Lung (tissue), 12 donors: Measurements from ENCODE around the gene GALK2. TPM values are rescaled to one million over a fixed set of nuclear protein-coding genes. Genes with fewer than 3 reads are reported as not detected.

Source experiments
- ATAC-seq: fragments of 200-7000 bp; cut with Tn5 transposase; one replicate; pipeline ENCODE4 v1.9.1; 2020; ENCODE audit warnings: moderate number of reproducible peaks; ENCODE audit not compliant: insufficient read depth, low FRiP score
- DNase-seq, 3 donors: peaks; one replicate each; pipeline ENCODE4 v3.0.0-alpha.2; 2013 to 2017
- H3K27ac ChIP-seq, 2 donors: one replicate each; pipeline ENCODE4 v1.5.1; 2013; ENCODE audit warnings: mild to moderate bottlenecking in 2 of 2, moderate library complexity in 2 of 2, control low read depth in 1 of 2, inconsistent platforms in 1 of 2, low read depth in 1 of 2, low read length in 1 of 2
- H3K27me3 ChIP-seq, 3 donors: one replicate each; pipeline ENCODE4 v1.5.1; 2013; ENCODE audit warnings: low read length in 2 of 3; ENCODE audit not compliant: control insufficient read depth in 3 of 3, insufficient read depth in 3 of 3
- H3K36me3 ChIP-seq, 4 donors: one replicate each; pipeline ENCODE4 v1.5.1; 2013; ENCODE audit warnings: low read length in 4 of 4, mild to moderate bottlenecking in 1 of 4, moderate library complexity in 1 of 4; ENCODE audit not compliant: control insufficient read depth in 4 of 4, insufficient read depth in 4 of 4
- H3K4me1 ChIP-seq, 5 donors: one replicate each; pipeline ENCODE4 v1.5.1; 2013; ENCODE audit warnings: low read length in 5 of 5, mild to moderate bottlenecking in 2 of 5, moderate library complexity in 1 of 5; ENCODE audit not compliant: control insufficient read depth in 5 of 5, insufficient read depth in 5 of 5
- H3K4me3 ChIP-seq: one replicate; pipeline ENCODE4 v1.5.1; 2013; ENCODE audit warnings: mild to moderate bottlenecking, control low read depth, moderate library complexity
- H3K9ac ChIP-seq, 2 donors: one replicate each; pipeline ENCODE4 v1.5.1; 2013; ENCODE audit warnings: low read length in 2 of 2, control low read depth in 1 of 2; ENCODE audit not compliant: insufficient read depth in 1 of 2
- H3K9me3 ChIP-seq, 4 donors: one replicate each; pipeline ENCODE4 v1.5.1; 2013; ENCODE audit warnings: low read length in 3 of 4, mild to moderate bottlenecking in 1 of 4, moderate library complexity in 1 of 4; ENCODE audit not compliant: control insufficient read depth in 4 of 4, insufficient read depth in 3 of 4
- WGBS, 2 donors: extraction: QIAGEN DNeasy Blood & Tissue Kit; methylation state at CpG; one replicate each; pipeline ENCODE4 v1.1.7; 2013; 5-methylcytosine and 5-hydroxymethylcytosine counted together
- polyA plus RNA-seq, 2 donors: library from polyadenylated mRNA; stranded (reverse); fragments of 200-250 nt; gene quantifications; one replicate each; pipeline ENCODE4 v1.2.1, GENCODE V29; 2013
- total RNA-seq, 2 donors: library from RNA; depleted of rRNA in 1 of 2; stranded (reverse); fragments of >200 nt in 1 of 2; gene quantifications; one replicate each; pipeline ENCODE4 v1.2.1, GENCODE V29; 2014 to 2021
- TF ChIP-seq, protein P1 (sequence below): IDR thresholded peaks from 2 replicates; pipeline ENCODE4 v1.5.1; 2012; ENCODE audit warnings: mild to moderate bottlenecking; ENCODE audit errors: control extremely low read depth, extremely low read depth
- donor health status: control.
- donor health status: control.
- donor health status: Bipolar disorder and iron deficiency.
- donor health status: healthy.
- donor health status: DM: yes; HTN: yes; CAD: no.

The GALK2 gene
- total and polyA plus RNA-seq, 4 donors, result 12.4 to 44.8 (median 34.0) TPM

DNA sequence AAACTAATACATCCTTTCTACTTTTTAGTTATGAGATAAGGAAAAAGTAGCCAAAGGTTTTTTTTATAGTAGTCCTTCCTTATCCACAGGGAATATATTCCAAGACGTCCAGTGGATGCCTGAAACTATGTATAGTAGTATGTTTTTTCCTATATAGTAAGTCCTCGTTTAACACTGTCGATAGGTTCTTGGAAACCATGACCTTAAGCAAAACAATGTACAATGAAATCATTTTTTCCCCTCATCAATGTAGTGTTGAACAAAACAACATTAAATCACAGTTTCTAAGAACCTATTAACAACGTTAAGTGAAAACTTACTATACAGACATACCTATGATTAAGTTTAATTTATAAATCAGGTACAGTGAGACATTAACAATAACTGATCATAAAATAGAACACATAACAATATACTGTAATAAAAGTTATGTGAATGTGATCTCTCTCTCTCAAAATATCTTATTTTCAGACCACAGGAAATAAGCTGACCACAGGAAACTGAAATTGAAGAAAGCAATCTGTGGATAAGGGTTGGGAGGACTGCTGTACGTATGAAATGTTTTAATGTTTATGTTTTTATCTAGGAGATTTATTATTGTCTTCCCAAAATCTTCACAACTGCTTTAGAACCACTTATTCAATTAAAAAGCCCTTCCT lies 35.2 kb upstream of the GALK2 start:
- H3K9ac ChIP-seq, result no peak overlapping the region
- H3K36me3 ChIP-seq, result peaks cover 7 to 39% (median 21%) of the 10 kb centered on the region in 4 donors
- no peak overlapping the region for H3K4me3 ChIP-seq
- TF ChIP-seq, protein P1, sequence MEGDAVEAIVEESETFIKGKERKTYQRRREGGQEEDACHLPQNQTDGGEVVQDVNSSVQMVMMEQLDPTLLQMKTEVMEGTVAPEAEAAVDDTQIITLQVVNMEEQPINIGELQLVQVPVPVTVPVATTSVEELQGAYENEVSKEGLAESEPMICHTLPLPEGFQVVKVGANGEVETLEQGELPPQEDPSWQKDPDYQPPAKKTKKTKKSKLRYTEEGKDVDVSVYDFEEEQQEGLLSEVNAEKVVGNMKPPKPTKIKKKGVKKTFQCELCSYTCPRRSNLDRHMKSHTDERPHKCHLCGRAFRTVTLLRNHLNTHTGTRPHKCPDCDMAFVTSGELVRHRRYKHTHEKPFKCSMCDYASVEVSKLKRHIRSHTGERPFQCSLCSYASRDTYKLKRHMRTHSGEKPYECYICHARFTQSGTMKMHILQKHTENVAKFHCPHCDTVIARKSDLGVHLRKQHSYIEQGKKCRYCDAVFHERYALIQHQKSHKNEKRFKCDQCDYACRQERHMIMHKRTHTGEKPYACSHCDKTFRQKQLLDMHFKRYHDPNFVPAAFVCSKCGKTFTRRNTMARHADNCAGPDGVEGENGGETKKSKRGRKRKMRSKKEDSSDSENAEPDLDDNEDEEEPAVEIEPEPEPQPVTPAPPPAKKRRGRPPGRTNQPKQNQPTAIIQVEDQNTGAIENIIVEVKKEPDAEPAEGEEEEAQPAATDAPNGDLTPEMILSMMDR, result no peak
- no peaks in the 10 kb centered on the region for H3K9me3 ChIP-seq
- 75% methylated on average over 5 of the region's 5 CpGs for WGBS, 2 donors
- DNase-seq (no peak), ATAC-seq (no peak)
- H3K27me3 ChIP-seq, result no peaks in the 10 kb centered on the region
- H3K4me1 ChIP-seq, result peaks cover 0 to 5% (median 0%) of the 10 kb centered on the region in 5 donors
- H3K27ac ChIP-seq, result no peak overlapping the region

DNA sequence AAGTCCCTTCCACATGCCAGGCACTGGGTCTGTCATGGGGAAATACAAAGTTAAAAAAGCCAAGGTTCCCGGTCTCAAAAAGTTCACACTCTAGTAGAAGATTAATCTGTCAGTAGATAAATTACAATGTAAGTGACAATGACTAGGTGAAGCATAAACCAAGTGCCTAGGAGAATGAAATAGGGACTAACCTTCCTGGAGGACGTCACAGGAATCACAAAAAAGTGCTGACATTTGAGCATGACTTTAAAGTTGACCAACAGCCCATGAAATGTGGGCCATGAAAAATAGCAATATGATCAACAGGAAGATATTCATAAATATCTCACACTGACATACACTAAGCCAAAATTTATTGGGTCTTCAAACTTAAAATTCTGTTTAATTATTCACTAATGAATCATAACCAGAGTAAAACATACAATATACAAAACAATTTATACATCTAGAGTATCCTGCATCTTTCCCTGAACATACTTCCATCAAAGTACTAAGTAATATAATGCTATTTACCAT lies 34.6 kb upstream of the GALK2 start:
- peaks cover 7 to 38% (median 22%) of the 10 kb centered on the region in 4 donors for H3K36me3 ChIP-seq

DNA sequence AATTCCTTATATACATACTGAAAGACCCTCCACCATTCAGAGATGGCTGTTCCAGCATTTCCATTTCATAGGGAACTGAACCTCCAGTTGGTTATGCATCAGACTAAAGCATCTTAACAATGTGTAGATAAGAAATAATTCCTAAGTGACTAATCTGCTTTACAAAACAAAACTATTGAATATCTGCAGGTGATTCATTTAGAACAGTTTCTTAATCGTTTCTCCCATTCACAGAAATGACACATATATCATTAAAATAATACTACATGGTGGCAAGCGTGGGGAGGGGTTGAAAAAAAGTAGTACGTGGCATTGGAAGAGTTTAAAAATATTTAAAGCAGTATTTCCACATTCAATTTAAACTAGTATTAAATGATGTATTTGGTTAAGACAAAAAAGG lies 34.1 kb upstream of the GALK2 start:
- no peaks in the 10 kb centered on the region for H3K9me3 ChIP-seq
- 88 to 94% methylated on average over 3 of the region's 3 CpGs for WGBS, 2 donors
- H3K27ac ChIP-seq, result no peak overlapping the region
- TF ChIP-seq, protein P1, result no peak
- no peak overlapping the region for H3K4me3 ChIP-seq
- peaks cover 7 to 36% (median 22%) of the 10 kb centered on the region in 4 donors for H3K36me3 ChIP-seq
- ATAC-seq (no peak), DNase-seq (no peak)
- H3K4me1 ChIP-seq, result peaks cover 0 to 5% (median 0%) of the 10 kb centered on the region in 5 donors
- no peaks in the 10 kb centered on the region for H3K27me3 ChIP-seq
- H3K9ac ChIP-seq, result no peak overlapping the region

More for the DNA sequence above, 34.6 kb upstream of the GALK2 start:
- ATAC-seq, result no peak
- H3K27ac ChIP-seq, result no peak overlapping the region
- H3K4me1 ChIP-seq, result peaks cover 0 to 5% (median 0%) of the 10 kb centered on the region in 5 donors
- no peaks in the 10 kb centered on the region for H3K27me3 ChIP-seq
- WGBS, 2 donors, result 81 to 89% methylated on average over 2 of the region's 2 CpGs
- TF ChIP-seq, protein P1, result no peak
- no peaks in the 10 kb centered on the region for H3K9me3 ChIP-seq
- no peak overlapping the region for H3K9ac ChIP-seq
- no peak overlapping the region for H3K4me3 ChIP-seq
- no peak for DNase-seq
